ENCODE data around the gene PTMS. TPM values are rescaled to one million over a fixed set of nuclear protein-coding genes. Genes with fewer than 3 reads are reported as not detected.

PTMS gene
- total and polyA plus RNA-seq, 9 of the 15 experiments (the other 6 are each of a cell fraction or from before 2014, with no cell fraction given), result 5.1 to 287 (median 78.5) TPM

DNA sequence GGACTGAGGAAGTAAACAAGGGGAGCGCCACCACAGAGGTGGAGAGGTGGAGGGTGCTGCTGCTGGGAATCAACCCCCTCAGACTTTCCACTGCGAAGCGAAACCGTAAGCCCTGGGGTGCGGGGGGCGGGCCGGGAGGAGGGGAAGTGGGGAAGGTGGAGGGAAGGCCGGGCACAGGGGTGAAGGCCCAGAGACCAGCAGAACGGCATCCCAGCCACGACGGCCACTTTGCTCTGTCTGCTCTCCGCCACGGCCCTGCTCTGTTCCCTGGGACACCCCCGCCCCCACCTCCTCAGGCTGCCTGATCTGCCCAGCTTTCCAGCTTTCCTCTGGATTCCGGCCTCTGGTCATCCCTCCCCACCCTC lies 6.2 kb downstream of the PTMS start, which contains the start of gene LAG3:
Gene LAG3 (plus strand): TSS at position 190 of the 365 bp plus-strand sequence. CDS start 333 bp downstream, outside the sequence.
- H3K9me1 ChIP-seq (ENCODE audit: control insufficient read depth, insufficient read depth, low read length), result no peaks in the 10 kb centered on the region
- peaks cover 32% of the 10 kb centered on the region; the same call in 2 of the 3 replicates for H3K36me3 ChIP-seq (ENCODE audit: control insufficient read depth, insufficient read depth, low read length)
- no TSS peak for BruUV-seq (replicated peaks)
- no peak within 1 kb of the TSS for H3K27ac ChIP-seq (ENCODE audit: extremely low read depth, low read depth, low read length)
- no CpG with 5 or more reads among the region's 15 CpGs for WGBS (ENCODE audit: insufficient coverage, low coverage, missing lambda C conversion rate)
- ChIA-PET CTCF (ENCODE audit: low intra/inter-chr PET ratio) (no interaction called here), POLR2A (interaction anchor here (0.6 to 1.3 kb wide), 5 partner anchors 9 to 353 kb away, joined by 3 to 5 read pairs (median 3); no protein-coding TSS in a partner anchor)
- H3K27me3 ChIP-seq (ENCODE audit: control insufficient read depth in 2 of 2, insufficient read depth in 2 of 2, low read length in 2 of 2), result no peaks in the 10 kb centered on the region; a peak in 1 of 5 replicates
- ATAC-seq (no peak), FAIRE-seq (no peak), DNase-seq (ENCODE audit: extremely low read depth in 1 of 4, low spot score in 3 of 4) (peak in 1 of 4 experiments; percentile 13)
- intact Hi-C loops (cut with micrococcal nuclease) (no loop called here), in situ Hi-C loops (cut with MboI) (no loop called here)
- H4K20me1 ChIP-seq (replicated peaks; ENCODE audit: control insufficient read depth, insufficient read depth, low read length), result no peaks in the 10 kb centered on the region
- H2AFZ ChIP-seq (ENCODE audit: low read depth, low read length), result no peak within 1 kb of the TSS
- peaks cover 22% of the 10 kb centered on the region for H3K79me2 ChIP-seq (ENCODE audit: control insufficient read depth, insufficient read depth, low read length)
- TF ChIP-seq E2F6 (IDR thresholded peaks at IDR 0.05; ENCODE audit: borderline replicate concordance in 1 of 2, extremely low read depth in 1 of 2, insufficient read depth in 1 of 2, insufficient read length in 1 of 2, low read depth in 1 of 2, low read length in 1 of 2, poor library complexity in 1 of 2, severe bottlenecking in 1 of 2) (no peak), POLR2G (IDR thresholded peaks at IDR 0.05; ENCODE audit: low read depth, low read length) (0 out of 2 replicates have a peak, but pooled peaks have one; percentile 26)
- no peak within 1 kb of the TSS for H3K4me3 ChIP-seq
- H3K4me1 ChIP-seq (replicated peaks in 1 of 2; ENCODE audit: control insufficient read depth in 2 of 2, insufficient read depth in 2 of 2, low read length in 2 of 2), result peaks cover 10 to 34% of the 10 kb centered on the region in 2 experiments; a peak in 4 of 5 replicates
- peak within 1 kb of the TSS in 1 of 2 experiments; percentile 58; a peak in 1 of 4 replicates for H3K9ac ChIP-seq (ENCODE audit: insufficient read depth in 1 of 2, low read depth in 2 of 2, low read length in 2 of 2)
- H3K4me2 ChIP-seq (ENCODE audit: insufficient read depth, low read length), result no peak within 1 kb of the TSS
- no peaks in the 10 kb centered on the region for H3K9me3 ChIP-seq (replicated peaks; ENCODE audit: control insufficient read depth, insufficient read depth, low read depth, low read length)

Data from K562 (cell line).